Stimulated activated CD8-positive, alpha-beta memory T cell treated with anti-CD3 and anti-CD28 coated beads, Interleukin-15, amount 100 ng/mL, for 24 hours (primary cell): ENCODE data around the gene MOB3A.
"Not testable (repeated sequence)": the region's sequence is repeated elsewhere in the genome, so short reads cannot be mapped to it uniquely, and the experiment has no call there.

Experiments
- DNase-seq: peaks from one replicate; pipeline ENCODE4 v3.0.0-alpha.2; 2020; ENCODE audit warnings: low read depth

Gene MOB3A

DNA sequence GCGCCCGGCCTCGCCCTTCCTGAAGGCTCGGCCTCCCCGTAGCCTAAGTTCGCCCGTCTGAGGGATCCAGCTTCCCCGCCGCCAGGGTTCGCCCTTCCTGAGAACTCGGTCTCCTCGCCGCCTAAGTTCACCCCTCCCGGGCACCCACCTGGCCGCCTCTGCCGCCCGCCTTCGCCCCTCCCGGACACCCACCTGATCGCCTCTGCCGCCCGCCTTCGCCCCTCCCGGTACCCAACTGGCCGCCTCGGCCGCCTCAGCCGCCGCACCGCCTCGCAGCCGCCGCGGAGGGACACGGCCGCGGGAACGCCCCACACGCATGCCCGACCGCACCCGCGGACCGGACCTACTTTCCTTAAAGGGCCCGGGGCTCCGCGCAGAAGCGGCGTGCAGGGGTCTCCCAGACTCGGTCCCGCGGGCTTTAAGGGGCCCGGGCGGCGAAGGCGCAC is at the start of gene MOB3A:
Gene MOB3A (minus strand): TSS at position 293 of the 446 bp plus-strand sequence. CDS start 17,766 bp downstream, outside the sequence.
- no peak for DNase-seq

DNA sequence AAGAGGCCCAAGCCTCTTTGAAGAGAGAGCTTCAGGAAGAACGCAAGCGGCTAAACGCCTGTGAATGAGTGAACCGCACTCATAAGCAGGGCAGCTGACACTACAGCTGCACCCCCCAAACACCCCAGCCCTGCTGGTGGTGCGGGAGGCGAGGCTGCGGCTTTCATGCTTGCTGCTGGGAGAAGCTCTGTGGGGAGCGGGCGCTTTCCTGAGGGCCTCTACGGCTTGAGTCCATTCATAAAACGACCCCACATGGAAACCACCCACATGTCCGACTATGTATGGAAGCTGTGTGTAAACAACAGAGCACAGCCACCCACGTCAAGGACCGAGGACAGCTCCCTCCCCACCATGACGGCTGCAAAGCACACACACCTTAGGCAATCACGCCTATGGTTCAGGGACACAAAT is 49.7 kb upstream of the MOB3A start:
- no peak for DNase-seq

GRCh38 chr19:2144190-2144589 is 48.1 kb upstream of the MOB3A start:
- no peak for DNase-seq

GRCh38 chr19:2142173-2142829 is 46.2 kb upstream of the MOB3A start:
- DNase-seq = no peak

DNA sequence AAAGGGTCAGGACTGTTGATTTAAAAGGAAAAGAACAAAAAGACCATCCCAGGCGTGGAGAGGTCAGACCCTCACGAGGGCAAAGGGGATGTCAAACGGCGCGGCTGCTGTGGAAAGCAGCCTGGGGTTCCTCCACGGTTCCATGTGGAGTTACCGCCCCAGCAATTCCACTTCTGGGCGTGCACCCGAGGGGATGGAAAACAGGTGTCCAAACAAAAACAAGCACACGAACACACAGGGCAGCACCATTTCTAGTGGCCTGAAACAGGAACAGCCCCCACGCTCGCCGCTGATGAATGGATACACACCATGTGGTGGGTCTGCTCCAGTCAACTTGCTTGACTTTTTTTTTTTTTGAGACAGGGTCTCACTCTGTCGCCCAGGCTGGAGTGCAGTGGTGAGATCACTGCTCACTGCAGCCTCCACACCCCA is 44.0 kb upstream of the MOB3A start:
- no peak for DNase-seq

- DNase-seq = no peak
Observed at GRCh38 chr19:2139385-2140137, 43.4 kb upstream of the MOB3A start.

DNA sequence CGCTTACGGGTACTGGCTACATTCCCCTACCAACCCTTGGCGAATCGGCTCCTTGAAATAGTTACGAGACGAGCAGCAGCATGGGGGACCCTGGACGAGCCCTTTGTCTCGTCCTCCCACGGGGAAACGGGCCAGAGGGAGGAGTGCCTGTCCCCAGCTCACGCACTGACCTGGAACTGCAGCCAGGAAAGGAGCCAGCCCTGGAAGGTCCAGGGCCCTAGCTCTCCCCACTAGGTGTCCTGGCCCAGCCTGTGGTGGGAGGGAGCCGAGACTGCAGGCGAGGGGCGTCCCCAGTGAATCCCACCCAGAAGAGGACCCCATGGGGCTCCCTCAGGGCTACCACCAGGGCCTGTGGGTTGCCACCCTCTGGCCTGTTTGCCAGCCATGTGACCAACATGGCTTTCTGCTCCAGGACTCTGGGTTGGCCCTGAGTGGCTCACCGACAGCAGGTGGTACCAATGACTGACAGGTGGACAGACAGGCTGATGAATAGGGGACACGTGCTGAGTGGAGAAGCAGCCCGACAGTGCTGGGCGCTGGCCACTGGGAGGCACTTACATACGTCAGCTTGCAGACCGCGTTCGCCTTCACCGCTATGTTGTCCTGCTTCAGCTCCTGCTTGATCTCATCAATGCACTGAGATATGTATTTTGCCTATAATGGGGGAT is 42.1 kb upstream of the MOB3A start:
- DNase-seq = no peak

GRCh38 chr19:2136796-2137195 is 40.7 kb upstream of the MOB3A start:
- no peak for DNase-seq

GRCh38 chr19:2135474-2136402 is 39.6 kb upstream of the MOB3A start:
- DNase-seq = no peak

GRCh38 chr19:2132731-2133490 is 36.8 kb upstream of the MOB3A start:
- DNase-seq = no peak

GRCh38 chr19:2132191-2132590 is 36.1 kb upstream of the MOB3A start:
- no peak for DNase-seq

DNA sequence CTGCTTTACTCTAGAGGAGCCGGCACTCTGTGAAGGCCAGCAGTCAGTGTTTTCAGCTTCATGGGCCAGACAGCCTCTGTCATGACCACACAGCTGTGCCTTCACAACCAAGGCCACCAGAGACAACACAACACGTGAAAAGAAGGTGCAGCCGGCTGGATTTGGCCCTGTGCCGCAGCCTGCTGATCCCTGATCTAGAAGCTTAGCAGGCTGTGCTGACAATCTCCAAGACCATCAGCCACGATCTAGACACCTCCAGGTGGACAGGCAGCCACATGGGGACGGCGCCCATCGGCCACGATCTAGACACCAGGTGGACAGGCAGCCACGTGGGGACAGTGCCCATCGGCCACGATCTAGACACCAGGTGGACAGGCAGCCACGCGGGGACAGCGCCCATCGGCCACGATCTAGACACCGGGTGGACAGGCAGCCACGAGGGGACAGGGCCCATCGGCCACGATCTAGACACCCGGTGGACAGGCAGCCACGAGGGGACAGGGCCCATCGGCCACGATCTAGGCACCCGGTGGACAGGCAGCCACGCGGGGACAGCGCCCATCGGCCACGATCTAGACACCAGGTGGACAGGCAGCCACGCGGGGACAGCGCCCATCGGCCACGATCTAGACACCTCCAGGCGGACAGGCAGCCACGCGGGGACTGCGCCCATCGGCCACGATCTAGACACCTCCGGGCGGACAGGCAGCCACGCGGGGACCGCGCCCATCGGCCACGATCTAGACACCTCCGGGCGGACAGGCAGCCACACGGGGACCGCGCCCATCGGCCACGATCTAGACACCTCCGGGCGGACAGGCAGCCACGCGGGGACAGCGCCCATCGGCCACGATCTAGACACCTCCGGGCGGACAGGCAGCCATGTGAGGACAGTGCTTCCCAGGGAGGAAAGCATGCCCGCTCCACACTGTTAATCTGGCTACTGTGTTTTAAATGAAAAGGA is 35.2 kb upstream of the MOB3A start:
- DNase-seq = not testable (repeated sequence)

- no peak for DNase-seq
Observed at GRCh38 chr19:2129892-2130770, 34.0 kb upstream of the MOB3A start.

DNA sequence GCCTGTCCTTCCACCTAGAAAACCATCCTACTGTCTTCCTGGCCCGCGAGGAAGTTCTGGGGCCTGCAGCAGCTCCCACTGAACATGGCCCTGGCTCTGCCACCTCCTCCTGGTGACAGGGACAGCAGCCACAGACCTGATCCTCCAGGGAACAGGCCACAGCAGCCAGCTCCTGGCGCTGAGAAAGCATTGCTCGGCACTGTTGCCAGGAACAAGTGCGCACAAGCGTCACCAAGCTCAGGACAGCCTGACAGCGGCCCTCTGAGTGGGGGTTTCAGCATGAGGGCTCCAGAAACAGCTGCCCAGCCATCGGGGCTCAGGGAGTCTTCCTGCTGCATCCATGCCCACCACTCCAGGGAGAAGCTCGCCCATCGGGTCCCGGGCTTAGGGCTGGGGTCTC is 33.4 kb upstream of the MOB3A start:
- DNase-seq = no peak

- no peak for DNase-seq
Observed at GRCh38 chr19:2129022-2129421, 32.9 kb upstream of the MOB3A start.

DNA sequence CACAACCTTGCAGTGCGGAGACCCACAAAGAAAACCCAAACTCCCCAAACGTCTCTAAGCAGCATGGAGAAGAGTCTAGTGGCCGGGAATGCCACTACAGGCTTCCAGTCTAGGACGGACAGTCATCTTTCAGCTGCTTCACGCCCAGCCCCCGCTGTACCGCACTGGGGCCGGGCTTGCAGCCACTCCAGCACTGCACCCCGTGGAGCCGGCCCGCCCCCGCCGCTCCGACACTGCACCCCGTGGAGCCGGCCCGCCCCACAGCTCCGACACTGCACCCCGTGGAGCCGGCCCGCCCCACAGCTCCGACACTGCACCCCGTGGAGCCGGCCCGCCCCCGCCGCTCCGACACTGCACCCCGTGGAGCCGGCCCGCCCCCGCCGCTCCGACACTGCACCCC is 32.1 kb upstream of the MOB3A start:
- DNase-seq = not testable (repeated sequence)

DNA sequence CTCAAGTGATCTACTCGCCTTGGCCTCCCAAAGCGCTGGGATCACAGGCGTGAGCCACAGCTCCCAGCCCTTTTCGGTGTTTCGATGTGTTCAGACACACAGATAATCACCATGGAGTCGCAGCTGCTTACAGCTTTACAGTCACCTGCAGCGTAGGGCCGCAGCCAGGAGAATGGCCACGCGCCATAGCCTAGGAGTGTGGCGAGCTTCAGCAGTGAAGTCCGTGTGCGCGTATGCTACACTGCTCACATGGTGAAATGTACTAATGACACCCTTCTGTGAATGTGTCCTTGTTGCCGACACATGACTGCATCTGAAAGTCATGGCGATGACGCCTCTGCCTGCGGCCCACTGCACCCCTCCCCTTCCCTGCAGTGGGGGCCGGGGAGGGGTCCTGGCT is 31.6 kb upstream of the MOB3A start:
- DNase-seq = no peak

DNA sequence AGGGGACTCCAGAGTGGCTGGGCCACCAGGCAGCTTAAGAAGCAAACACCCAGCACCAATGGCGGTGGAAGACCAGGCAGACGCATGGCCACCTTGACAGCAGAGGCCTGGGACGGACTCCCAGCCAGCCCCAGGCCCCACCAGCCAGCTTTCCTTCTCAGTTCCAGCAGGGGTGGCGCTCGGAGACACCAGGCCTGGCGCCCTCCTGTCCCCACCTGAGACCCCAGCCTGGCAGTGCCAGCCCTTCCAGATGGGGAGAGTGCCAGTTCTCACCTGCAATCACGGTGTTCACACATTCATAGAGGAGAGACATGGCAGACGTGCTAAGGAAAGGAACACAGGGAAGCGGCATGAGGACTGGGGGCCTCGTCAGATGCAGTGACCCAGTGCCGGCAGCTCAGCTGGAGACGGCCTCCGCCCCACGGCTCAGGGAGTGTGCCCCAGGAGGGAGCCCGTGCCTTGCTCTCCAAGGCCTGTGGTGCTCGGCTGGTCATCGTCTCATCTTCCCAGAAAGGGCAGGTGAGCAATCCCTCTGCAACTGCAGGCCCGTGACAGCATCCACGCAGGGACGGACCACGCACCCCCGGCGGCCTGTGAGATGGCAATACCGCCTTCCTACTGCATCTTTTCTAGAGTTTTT is 30.9 kb upstream of the MOB3A start:
- DNase-seq = no peak
